HG02763 (cell line): ENCODE data around the gene BEST1.

Source experiments
- ATAC-seq: cut with Tn5 transposase; IDR thresholded peaks from one replicate; pipeline ENCODE4 v1.9.1; 2021; ENCODE audit warnings: mild to moderate bottlenecking, moderate library complexity; ENCODE audit not compliant: unreplicated experiment

Gene BEST1

DNA sequence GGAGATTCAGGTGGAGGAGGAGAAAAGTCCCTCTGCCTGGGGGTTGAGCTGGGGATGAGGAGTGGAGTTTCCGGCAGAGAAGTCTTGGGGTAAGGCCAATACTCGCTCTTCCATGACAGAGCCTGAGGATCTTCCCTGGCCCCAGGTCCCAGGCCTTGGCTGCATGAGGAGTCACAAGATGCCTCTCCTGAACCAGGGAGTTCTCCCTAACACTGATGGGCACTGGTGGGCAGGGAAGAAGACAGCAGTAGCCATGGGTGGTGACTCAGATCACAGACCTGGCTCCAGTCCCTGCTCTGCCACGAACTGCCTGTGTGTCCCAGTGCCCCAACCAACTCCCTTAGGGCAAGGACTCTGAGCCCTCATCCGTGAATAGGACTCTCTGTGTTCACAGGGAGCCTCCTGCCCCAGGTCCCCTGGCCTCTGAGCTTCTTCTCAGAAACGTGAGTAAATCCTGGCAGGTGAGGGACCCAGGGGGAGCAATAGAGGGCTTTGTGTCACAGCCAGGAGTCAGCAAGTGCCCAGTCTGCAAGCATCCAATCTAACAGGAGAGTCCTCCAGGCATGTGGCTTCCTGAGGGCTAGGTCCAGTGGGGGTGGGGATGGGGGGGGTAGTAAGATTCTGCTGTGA lies 62.8 kb downstream of the BEST1 start:
- ATAC-seq, result no peak
